Measurements from ENCODE around the gene NKD1.

- TF ChIP-seq SP1 (IDR thresholded peaks at IDR 0.05) (no peak), CTBP1 (IDR thresholded peaks at IDR 0.05; ENCODE audit: borderline replicate concordance) (no peak), HDGF (IDR thresholded peaks at IDR 0.05; ENCODE audit: borderline replicate concordance) (no peak), PKNOX1 (IDR thresholded peaks at IDR 0.05) (no peak), L3MBTL2 (conservative IDR thresholded peaks at IDR 0.05) (no peak), SUZ12 (IDR thresholded peaks at IDR 0.05) (no peak), FOXA1 (IDR thresholded peaks at IDR 0.05) (no peak), ARNT (IDR thresholded peaks at IDR 0.05) (no peak), NFRKB (IDR thresholded peaks at IDR 0.05) (no peak), TARDBP (IDR thresholded peaks at IDR 0.05) (no peak), ELF4 (IDR thresholded peaks at IDR 0.05) (no peak), FOXM1 (IDR thresholded peaks at IDR 0.05; ENCODE audit: borderline replicate concordance) (no peak)
These were observed 17.2 kb downstream of the NKD1 start for GRCh38 chr16:50565428-50565827.
